GM19023 (cell line): ENCODE data around the gene ZNF683.

Source experiments
- ATAC-seq: cut with Tn5 transposase; IDR thresholded peaks from one replicate; pipeline ENCODE4 v1.9.1; 2021; ENCODE audit warnings: mild to moderate bottlenecking, moderate library complexity; ENCODE audit not compliant: unreplicated experiment

Gene ZNF683

DNA sequence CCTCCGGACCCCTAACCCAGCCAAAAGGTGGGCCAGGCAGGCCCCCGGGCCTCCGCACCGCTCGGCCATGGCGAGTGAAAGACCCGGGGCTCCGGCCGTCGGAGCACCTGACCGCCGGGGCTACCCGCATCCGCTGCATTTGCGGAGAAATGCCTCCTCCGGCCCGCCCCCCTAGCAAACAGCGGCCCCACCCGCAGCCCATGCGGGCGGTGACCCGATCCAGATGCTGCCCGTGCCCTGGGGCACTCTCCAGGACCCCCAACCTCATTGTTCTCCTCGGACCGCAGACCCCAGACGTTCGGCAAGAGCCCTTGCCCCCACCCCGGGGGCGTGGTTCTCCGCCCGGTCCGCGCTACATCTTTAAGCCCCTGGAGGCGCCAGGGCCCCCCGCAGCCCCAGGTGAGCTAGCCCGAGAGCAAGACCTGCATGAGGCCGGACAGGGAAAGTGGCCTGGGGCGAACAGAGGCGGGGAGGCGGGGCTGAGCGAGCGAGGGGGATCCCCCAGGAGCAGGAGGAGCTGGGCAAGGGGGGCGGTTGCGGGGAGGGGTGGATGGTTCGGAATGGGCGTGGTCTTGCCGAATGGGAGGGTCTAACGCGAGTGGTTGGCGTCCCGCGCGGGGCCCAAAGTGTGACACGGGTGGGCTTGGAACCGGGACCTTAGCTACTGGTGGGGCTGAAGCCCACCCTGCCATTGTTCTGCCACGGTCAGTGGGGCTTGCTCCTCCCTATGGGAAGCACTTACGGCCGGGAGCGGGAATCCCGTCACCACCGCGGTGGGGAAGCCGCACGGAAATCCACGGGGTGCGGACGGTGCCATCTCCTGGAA is 12.4 kb downstream of the ZNF683 start:
- ATAC-seq = no peak

DNA sequence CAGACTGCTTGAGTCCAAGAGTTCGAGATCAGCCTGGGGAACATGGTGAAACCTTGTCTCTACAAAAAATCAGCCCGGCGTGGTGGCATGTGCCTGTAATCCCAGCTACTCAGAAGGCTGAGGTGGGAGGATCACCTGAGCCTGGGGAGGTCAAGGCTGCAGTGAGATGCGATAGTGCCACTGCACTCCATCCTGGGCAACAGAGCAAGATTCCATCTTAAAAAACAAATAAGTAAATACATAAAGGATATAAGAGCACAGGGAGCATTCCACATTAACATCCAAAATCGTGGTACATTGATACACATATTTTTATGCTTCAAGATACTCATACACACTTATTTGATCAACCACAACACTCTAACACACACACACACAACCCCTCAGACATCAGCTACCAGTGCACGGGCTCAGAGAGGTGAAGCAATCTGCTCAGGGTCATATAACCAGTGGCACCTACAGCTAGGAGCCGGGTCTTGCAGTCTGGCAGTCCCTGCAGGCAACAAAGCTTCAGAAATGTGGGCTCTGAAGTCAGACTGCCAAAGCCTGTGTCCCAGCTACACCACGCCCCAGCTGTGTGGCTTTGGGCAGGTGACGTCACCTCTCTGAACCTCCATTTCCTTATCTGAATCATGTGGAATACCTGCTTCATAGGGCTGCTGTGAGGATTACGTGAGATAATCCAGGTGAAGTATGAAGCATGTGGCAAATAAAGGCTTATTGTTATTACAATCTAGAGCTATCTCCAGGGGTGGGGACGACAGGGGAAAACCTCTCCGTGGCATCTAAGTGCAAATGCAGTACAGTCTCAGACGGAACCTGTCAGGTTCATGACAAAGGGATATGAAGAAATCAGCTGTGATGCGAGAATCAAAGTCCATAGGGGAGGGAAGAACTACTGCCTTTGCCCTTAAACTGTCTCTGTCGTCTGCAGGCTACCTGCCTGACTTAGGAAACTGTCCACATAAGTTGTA is 13.9 kb downstream of the ZNF683 start:
- ATAC-seq = no peak

DNA sequence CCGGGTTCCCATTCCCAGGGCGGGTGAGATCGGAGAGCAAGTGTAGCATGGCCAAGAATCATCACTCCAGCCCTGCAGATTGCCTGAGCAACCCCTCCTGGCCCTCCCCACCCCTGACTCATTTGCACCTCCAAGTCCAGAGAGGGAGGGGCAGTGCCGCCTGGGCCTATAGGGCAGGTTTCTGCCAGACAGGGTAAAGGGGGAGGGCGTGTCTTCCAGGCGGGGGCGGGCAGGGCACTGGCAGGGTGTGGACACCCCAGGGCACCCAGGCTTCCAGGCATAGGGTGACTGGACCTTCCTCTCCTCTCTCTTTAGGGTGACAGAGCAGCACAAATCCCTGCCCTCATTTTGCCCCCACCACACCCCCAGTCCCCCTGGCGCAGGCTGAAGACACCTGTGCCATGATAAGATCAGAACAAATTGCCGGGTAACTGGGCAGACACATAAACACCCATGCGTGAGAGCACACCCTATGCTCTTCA is 15.4 kb downstream of the ZNF683 start:
- no peak for ATAC-seq

DNA sequence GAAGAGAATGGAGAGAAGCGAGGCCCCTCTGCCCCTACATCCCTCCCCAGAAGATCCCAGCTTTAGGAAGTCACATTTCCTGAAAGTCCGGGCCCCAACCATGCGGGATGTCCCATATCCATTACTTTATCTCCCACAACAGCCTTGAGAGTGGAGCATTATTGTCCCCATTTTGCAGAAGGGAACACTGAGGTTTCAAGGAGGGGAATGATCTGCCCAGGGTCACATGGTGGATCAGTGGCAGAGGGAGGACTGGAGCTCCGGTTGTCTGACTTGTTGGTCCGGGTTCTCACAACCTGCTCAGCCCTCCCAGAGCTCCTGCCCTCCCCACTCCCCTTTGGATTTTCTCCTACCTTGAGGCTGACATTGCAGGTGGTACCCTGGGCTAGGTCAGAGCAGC is 16.4 kb downstream of the ZNF683 start:
- no peak for ATAC-seq

- ATAC-seq = no peak
Measured at GRCh38 chr1:26354972-26355371, 17.6 kb downstream of the ZNF683 start.

DNA sequence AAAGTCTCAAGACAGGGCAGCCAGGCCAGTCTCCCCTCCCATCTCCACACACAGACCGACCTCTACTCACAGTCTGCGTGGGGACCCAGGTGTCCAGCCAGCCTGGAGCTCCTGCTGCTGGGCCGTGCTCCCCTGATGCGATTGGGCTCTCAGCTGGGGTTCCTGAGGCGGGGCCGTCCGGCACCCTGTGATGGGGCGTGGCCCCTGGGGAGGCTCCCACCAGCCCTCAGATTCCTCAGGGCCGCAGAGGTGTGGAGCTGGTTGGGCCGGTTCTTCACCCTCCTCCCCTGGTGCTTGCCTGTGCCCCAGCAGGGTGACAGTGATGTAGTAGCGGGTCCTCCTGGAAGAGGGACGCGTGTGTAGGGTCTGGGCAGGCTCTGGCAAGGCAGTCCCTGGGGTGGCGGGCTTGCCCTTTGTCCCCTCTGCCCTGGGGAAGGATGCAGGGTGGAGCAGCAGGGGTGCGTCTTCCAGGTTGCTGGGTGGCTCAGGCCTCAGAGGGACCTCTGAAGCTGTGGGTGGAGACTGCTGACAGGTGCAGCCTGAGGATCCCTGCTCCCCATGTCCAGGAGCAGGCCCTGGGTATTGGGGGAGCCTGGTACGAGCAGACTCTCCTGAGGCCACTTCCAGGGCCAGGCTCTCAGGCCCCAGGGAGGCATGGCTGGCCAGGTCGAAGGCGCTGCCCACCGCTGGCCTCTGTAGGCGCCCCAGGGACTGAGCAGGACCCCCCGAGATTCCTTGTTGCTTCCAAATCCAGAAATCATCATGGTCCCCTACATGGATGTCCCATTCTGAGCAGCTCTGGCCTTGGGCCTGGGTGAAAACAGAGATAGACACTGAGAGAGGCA is 18.4 kb downstream of the ZNF683 start, which contains the start of gene CRYBG2:
Gene CRYBG2, minus strand, starts transcription at position 155 of the 845 bp plus-strand sequence. CDS start 7,473 bp downstream, outside the sequence.
- no peak for ATAC-seq

- ATAC-seq = no peak
Measured at GRCh38 chr1:26353210-26353859, 19.2 kb downstream of the ZNF683 start.

DNA sequence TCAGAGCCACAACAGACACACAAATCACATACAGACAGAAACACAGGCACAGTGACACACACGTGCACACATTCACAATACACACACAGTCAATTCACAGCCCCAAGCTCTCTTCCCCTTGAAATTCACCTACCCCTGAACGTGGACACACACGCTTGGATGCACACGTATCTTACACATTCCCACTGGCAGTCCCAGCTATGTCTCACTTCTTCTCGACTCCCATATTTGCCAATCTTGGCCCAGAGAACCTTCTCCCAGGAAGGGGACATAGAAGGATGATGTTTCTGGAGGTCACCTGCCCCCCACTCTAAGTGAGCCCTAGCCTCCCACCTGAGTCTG is 20.2 kb downstream of the ZNF683 start:
- ATAC-seq = no peak

DNA sequence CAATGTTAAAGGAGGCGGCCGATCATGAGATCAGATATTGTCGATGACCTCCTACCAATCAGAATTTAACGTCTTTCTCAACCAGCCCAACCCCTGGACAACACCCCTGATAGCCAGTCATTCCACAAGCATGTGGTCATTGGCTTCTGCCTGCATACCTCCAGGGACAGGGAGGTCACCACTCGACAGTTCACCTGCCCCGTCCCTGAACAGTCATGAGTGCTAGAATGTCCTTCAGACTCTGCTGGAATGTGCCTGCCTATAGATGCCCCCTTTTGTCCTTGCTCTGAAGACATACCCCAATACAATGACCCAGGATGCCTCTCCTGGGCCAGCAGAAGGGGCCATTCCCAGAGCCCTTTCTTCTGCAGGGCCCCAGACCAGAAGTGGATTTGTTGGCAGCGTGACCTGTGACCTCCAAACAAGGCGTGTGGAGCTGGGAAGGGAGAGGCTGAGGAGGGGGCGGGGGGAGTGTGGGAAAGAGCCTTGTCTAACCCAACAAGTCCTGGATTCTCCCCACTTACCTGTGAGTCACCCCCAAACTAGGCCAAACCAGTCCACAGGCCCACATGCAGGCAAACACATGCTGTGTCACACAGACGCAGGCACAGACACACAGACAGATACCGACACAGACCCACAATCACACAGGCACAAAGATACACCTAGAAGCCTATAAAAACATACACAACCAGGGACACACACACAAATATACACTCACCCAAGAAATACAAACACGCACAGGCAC is 20.8 kb downstream of the ZNF683 start:
- no peak for ATAC-seq

DNA sequence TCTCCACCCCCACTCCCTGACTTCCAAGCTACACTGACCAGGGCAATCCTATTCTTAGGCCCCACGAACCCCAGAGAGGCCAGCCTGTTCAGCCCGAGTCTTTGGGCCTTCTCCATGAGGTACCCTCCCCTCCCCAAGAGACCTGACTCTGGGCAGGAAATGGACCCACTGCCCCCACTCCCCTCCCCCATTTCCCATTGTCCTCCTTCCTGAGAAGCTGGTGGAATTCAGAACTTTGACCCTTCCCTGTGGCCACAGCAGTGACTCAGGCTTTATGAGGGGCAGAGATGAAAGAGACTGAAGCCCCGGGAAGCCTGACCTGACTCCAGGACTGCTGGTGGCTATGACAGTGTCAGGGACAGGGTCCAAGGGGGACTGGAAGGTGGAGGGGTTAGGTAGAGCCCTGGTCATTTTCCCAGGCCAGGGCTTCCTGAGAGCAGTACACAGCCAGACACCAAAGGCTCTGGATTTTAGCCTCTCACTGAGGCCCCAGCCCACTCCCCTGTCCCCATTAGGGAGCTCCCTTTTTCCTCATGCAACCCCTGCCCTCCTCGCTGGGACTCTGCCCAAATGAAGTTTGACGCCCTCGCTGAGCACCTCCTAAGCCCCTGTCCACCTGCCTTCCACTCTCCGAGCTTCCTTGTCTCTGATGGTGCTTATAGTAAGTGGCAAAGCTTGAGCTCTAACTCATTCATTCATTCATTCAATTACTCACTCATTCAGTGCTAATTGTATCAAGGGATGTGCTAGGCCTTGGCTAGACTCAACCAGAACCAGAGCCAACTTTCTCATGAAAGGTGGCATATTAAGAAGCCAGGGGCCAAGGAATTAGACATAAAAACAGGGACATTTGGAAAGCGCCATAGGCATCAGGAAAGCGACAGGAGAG is 21.6 kb downstream of the ZNF683 start:
- no peak for ATAC-seq

DNA sequence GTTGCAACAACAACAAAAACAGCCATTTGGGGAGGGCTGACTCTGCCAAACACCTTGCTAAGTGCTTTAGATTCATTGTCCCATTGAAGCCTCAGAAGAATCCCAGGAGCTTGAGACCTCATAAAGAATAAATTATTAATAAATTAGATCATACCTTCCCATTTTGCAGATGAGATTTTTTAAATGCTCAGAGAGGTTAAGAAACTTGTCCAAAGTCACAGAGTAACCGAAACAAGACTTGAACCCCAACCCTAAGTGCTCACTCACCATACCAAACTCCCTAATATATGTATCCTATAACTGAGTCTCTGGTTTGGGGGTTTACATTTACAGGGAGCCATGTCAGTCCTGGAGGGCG is 22.2 kb downstream of the ZNF683 start:
- no peak for ATAC-seq

DNA sequence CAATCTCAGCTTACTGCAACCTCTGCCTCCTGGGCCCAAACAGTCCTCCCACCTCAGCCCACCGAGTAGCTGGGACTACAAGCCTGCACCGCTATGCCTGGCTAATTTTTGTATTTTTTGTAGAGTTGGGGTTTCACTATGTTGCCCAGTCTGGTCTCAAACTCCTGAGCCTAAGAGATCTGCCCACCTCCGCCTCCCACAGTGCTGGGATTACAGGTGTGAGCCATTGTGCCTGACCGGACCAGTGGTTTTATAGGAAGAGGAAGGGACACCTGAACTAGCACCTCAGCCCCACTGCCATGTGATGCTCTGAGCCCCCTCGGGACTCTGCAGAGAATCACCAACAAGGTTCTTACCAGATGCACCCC is 22.7 kb downstream of the ZNF683 start:
- ATAC-seq = no peak

GRCh38 chr1:26349188-26349876 is 23.2 kb downstream of the ZNF683 start:
- ATAC-seq = no peak

GRCh38 chr1:26346274-26347033 is 26.1 kb downstream of the ZNF683 start:
- ATAC-seq = no peak

DNA sequence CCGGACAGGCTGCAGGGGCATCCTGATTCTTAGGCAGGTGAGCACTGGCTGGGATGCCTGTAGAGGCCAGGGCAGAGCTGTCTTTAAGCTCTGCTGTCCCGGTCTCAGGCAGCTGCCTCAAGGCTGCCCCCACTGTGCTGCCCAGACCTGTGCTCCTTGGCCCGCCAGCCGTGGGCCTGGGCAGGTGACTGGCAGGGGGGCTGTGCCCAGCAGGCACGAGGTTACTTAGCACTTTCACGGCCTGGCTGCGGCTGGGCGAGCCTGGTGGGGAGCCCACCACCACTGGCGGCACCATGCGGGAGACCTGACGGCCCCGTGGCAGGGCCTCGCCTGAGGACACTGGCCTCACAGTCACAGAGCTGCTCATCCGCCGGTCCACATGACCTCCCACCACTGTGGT is 26.8 kb downstream of the ZNF683 start:
- no peak for ATAC-seq

- ATAC-seq = no peak
Measured at GRCh38 chr1:26344147-26344920, 28.2 kb downstream of the ZNF683 start.

- ATAC-seq = no peak
Measured at GRCh38 chr1:26340047-26340481, 32.5 kb downstream of the ZNF683 start.
